HG03159 (cell line): ENCODE data around the gene ATP11A.
"Not testable (repeated sequence)": the region's sequence is repeated elsewhere in the genome, so short reads cannot be mapped to it uniquely, and the experiment has no call there.

Source experiments
- ATAC-seq: cut with Tn5 transposase; IDR thresholded peaks from one replicate; pipeline ENCODE4 v1.9.1; 2021; ENCODE audit warnings: mild to moderate bottlenecking, moderate library complexity; ENCODE audit not compliant: unreplicated experiment

The ATP11A gene

DNA sequence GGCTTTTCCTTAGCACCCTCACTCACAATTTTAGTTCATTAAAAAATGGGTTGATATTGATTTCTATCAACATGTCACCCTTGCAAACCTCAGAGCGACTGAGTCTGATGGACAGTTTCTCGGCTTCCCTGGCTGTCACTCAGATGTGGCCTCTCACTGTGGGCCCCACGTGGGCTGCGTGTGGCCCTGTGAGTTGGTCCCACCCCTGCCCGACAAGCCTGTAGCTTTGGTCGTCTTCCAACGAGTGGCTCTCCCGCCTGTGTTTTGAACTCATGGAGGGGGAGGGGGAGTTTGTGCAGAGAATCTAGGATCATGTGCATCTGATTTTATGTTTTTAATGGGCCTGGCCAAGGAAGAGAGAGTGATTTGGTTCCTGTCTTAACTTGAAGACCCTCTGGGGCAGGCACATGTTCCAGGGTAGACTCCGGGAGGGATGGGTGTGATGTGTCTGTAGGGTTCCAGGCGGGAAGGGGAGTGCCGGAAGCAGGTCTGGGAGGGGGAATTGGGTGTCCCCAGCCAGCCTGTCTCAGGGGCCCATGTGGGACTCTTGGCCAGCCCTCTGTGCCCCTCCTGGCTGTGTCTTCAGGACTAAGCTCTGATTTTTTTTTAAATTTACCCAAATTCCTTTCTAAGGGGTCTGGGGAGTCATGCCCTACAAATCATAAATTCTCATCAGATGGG lies 18.9 kb downstream of the ATP11A start:
- no peak for ATAC-seq

DNA sequence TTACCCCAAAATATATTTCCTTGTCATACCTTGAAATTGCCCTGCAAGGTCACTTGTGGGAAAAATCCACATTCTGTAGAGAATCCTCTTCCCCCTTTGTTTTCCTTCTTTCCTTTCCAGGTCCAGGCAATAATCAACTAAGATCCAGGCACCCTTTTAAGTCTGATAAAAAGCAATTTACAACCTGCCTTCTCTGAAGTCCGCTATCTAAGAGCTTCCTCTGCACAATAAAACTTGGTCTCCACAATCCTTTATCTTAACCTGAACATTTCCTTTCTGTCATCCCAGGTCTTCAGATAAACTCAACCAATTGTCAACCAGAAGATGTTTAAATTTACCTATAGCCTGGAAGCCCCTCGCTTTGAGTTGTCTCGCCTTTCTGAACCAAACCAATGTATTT lies 19.5 kb downstream of the ATP11A start:
- ATAC-seq: not testable (repeated sequence)

DNA sequence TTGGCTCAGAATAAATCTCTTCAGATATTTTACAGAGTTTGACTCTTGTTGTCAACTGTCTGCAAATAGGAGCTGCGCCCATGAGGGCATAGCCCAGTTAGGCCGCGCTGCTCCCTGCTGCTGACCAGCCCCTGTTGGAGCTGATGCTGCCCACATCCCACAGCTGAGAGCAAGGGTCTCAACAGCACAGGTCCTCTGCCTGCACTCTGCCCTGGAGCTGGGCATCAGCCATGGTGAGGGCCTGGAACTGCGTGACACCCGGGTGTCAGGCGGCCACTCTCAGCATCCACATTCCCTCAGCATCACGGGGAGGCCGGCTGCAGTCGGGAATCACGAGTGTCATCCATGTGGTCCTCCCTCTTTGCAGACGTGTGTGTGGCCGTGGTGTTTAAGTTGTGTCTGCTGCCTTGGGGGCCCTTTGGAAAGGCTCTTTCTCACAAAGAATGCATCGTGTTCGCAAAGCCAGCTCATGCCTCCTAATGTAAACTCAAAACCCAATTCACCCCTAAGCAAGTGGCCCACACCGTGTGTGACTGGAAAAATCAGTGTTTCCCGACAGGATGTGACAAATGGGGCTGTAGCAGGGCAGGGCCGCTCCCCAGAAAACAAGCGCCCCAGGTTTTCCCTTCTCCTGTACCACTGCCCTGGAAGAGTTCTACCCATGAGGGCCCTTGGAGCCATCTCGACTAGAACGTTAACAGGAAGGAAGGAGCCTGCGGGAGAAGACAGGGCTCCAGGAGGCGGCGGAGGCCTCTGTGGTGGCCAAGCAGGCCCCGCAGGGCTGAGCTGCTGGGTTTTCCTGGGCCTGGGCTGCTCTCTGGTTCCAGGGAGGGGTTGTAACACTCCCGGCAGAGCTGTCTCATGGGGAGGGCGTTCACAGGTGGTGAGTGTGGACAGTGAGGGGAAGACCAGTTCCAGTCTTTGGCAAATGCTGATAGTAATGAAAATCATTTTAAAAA lies 20.3 kb downstream of the ATP11A start:
- ATAC-seq: no peak

GRCh38 chr13:112710855-112711527 lies 21.2 kb downstream of the ATP11A start:
- ATAC-seq: no peak

GRCh38 chr13:112711528-112712265 lies 21.9 kb downstream of the ATP11A start:
- no peak for ATAC-seq

GRCh38 chr13:112712451-112713207 lies 22.8 kb downstream of the ATP11A start:
- no peak for ATAC-seq

DNA sequence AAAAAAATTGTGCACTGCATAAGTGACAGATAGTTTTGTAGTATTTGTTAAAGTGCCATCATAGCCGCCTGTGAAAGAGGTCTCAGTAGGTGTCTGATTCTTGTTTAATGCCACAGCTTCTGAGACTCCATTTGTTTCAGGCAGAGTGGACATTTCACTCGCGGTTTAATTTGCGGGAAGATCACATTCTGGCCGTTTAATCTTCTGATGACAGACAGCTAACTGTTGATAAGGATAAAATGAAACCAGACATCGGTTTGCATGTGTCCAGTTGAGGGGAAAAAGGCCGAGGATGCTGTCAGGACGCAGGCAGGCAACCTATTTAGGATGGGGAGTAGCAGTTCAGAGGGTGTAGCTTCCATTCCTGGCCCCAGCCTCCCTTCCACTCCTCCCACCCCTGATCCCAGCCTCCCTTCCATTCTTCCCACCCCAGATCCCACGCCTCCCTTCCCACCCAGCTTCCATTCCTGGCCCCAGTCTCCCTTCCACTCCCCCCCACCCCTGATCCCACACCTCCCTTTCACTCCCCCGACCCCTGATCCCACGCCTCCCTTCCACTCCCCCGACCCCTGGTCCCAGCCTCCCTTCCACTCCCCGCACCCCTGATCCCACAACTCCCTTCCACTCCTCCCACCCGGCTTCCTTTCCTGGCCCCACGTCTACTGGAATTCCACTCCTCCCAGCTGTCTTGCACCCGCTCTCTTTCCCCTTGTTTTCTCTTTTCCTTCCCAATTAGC lies 23.8 kb downstream of the ATP11A start:
- ATAC-seq: no peak

DNA sequence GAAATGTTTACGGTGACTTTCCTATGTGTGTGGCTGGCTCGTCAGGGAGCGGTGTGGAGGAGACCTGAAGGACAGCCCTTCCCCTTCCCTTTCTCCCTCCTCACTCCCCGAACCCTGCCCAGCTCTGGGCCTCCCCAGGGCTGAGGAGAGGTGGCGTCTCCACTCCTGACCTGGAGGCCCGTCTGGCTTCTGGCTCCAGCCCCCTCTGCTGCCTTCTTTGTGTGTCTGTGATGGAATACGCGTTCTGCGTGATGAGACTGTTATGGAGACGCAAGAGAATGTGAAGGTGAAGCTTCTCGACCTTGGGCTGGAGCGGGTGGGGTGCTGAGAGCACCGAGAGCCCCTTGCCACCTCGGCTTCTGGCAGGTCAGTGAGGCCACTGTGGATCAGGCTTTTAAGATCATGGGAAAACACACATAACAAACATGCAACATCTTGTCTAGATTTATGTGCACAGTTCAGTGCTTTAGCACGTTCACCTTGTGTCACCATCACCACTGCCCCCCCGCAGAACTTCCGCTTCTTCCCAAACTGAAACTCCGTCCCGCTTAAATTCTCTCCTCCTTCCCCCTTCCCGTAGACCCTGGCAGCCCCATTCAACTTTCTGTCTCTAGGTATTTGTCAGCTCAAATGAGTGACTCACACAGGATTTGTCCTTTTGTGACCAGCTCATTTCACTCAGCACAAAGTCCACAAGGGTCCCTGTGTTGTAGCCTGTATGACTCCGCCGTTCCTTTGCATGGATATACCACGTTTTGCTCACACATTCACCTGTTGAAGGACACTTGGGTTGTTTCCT lies 24.7 kb downstream of the ATP11A start:
- no peak for ATAC-seq

GRCh38 chr13:112715210-112715609 lies 25.4 kb downstream of the ATP11A start:
- no peak for ATAC-seq

DNA sequence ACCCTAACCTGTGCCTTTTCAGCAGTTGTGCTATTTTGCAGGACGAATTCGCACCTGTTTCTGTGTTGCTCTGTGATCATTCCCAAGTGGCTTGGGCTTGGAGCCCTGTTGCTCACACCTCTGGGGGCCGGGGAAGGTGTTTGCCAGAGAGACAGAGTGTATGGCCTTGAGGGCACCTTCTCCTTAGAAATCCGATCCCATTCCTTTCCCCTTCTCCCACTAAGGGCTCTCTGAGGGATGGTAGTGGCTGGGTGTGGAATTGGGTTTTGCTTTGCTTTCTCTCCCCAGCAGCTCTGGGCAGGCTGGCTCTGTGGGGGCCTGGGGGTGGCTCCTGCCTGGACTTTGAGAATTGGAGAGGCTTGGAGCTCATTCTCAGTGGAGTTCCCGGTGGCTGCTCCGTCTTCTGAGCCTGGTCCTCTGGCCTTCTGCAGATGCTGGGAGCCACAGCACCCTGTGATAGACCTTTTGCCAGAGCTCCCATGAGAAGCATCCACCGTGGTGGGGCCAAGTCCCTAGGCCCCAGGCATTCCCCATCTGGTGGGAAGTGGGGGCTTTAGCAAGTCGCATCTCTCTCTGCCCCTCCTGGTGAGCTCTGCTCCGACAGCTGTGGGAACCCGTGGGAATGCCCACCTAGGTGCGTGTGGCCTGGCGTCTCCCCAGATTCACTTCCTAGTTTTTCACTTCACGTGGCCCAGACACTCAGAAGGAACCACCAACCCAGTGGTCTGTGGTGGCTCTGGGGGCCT lies 26.1 kb downstream of the ATP11A start:
- ATAC-seq: no peak

DNA sequence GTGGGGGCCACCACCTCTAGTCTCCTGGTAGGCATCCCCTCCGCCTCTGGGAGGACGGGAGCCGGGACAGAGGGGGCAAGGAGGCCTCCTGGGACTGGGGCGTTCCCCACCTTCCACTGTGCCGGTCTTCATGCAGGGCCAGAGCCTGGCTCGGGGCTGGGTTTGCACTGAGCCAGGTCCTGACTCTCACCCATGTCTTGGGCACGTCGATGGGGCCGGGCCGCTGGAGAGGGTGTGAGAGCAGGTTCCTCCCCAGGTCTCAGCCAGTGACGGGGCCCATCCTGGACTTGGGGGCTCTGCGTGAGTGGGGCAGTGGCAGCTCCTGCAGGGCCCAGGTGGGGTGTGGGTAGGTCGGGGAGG lies 26.6 kb downstream of the ATP11A start:
- no peak for ATAC-seq

DNA sequence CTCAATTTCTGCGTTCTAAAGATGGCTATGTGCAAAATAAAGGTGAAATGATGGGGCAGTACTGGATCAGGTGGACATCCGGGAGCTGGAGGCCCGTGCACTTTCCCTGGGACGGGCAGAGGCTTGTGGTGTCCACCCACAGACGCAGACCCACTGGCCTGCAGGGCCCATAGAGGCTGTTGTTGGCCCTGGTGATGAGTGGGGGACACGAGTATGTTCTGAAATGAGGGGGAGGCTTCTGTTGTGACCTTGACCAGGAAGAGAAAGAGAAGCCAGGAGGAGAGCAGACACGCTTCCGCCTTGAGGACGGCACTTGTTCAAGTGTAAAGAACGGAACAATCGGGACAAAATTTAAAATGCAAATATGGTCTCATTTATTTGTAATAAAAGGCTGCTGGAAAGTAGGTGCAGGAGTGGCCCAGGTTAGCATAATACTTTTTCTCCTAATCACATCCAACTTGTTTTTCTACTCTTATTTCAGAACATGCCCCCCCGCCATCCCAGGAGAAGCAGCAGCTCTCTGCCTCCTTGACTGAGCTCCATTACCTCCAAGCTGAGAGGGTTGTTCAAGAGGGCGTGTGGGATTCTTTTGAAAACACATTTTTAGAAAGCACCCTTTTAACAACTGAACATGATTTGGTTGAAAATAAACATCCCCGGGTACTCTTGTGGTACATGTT lies 27.1 kb downstream of the ATP11A start:
- ATAC-seq: no peak

DNA sequence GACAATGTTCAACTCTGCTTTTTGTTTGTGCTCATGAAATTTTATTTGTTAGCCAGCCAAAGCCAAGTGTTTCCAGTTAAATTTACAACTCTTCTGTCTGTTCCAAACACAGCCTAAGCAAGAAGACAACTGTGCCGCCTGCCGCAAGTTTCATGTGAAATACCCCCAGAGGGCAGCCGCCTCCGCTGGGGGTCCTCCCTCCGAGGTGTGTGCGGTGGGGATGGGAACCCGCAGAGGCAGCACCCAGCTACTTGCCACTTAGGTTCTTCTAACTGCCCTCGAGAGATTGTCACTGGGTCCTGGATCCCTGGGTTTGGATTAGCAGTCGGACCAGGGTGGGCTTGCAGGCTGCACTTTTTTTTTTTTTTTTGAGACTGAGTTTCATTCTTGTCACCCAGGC lies 28.5 kb downstream of the ATP11A start:
- no peak for ATAC-seq

- ATAC-seq: no peak
These were observed 29.2 kb downstream of the ATP11A start for GRCh38 chr13:112719016-112719415.

- ATAC-seq: no peak
These were observed 29.7 kb downstream of the ATP11A start for GRCh38 chr13:112719556-112719955.

DNA sequence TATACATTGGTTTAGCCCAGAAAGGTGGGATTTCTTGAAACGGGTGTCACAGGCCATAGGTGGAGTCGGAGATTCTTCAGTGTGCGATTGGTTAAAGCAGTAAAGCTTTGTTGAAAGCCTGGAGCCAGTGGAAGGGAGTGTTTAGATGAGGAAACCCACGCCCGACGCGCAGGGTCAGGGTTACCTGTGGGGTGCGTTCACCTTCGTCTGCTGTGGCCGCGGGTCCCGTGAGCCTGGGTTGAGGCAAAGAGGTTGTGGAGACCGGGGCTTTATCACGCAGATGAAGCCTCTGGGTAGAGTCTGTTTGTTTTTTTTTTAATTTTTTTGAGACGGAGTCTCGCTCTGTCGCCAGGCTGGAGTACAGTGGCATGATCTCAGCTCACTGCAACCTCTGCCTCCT lies 30.4 kb downstream of the ATP11A start:
- ATAC-seq: no peak

DNA sequence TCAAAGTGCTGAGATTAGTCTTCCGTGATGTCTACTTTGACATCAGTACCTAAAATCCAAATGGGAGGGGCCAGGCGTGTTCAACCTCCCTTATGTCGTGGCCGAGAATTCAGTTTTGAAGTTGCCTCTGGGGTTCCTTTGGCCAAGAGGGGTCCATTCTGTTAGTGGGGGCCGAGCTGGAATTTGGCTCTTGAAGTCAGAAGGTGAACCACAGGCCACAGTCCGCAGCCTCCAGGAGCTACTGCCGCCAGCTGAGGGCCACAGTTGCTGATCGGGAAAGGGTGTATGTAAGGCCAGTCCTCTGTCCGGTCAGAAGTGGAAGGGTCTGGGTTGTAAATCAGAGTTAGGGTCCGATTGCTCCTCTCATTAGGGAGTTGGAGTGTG lies 31.0 kb downstream of the ATP11A start:
- ATAC-seq: no peak
